Measurements from ENCODE around the gene C13orf46.

Gene C13orf46

GRCh38 chr13:114015969-114016295 is 42.1 kb upstream of the C13orf46 start:
- in situ Hi-C loops (cut with HindIII; ENCODE audit: low pct_unique_long_range_greater_than_20kb, low sequenced_read_pairs), result no loop called here
- no peak for DNase-seq (ENCODE audit: low read depth in 1 of 2, low spot score in 1 of 2)

DNA sequence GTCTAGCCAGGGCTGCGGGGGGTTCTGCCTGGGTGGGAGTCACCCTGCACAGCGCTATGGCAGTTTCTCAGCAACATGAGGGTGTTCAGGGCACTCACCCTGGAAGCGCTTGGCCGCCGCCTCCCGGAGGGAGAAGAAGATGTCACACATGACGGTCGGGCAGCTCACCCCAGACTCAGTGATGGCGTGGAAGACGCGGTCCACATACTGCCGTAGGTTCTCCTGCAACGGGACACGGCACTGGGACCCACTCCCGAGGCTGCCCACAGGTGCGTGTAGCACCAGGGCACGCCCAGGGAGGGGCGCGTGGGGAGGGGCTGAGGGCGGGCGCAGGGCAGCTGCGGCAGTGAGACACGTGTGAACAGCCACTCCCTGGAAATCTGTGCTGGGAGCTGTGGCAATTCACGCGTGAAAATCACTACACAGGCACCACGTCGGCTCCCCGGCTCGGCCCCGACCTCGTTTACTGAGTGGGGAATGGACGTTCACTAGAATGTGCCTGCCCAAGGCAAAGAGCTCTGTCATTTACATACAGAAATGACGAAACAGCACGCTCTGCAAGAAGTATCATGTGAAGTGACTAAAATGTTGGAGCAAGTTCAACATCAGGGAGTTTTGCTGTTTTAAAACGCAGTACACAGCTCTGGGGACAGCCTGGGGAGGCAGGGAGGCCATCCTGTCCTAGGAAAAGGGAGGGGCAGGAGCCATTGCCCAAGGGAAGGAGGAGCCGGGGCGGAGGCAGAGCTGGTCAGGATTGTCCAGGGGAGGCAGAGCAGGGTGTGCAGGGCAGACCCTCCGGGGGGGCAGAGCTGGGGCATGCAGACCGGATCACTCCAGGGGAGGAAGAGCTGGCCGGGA is 41.5 kb upstream of the C13orf46 start:
- TF ChIP-seq JUND (IDR thresholded peaks at IDR 0.05; ENCODE audit: low read depth), result no peak

More at GRCh38 chr13:114015969-114016295, 42.1 kb upstream of the C13orf46 start:
- no peak for TF ChIP-seq JUND (IDR thresholded peaks at IDR 0.05; ENCODE audit: low read depth)

DNA sequence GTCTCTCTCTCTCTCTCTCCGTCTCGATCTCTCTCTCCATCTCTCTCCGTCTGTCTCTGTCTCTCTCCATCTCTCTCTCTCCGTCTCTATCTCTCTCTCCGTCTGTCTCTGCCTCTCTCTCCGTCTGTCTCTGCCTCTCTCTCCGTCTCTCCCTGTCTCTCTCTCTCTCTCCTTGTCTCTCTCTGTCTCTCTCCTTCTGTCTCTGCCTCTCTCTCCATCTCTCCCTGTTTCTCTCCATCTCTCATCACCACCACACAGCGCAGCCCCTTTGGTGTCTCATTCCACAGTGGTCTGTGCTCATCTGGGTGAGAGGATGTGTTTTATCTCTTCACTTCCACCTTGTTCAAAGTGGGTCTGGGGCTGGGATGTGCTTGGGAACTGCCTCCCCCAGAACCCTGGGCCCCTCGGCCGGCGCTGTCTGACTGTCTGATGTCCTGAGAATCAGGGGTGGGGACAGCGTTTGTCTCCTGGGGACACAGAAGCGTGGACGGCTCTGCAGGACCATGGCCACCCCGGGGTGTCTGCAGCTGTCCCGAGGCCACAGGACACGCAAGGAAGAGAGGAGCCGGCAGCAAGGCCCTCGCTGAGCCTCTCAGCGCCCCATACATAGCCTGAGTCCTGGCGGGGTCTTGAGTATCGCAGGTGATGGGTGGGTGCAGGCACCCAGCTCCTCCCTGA is 40.2 kb upstream of the C13orf46 start:
- in situ Hi-C loops (cut with HindIII; ENCODE audit: low pct_unique_long_range_greater_than_20kb, low sequenced_read_pairs), result no loop called here
- no peak for DNase-seq (ENCODE audit: low read depth in 1 of 2, low spot score in 1 of 2)
- no peak for TF ChIP-seq JUND (IDR thresholded peaks at IDR 0.05; ENCODE audit: low read depth)

More for the DNA sequence above, 41.5 kb upstream of the C13orf46 start:
- peak in 1 of 2 experiments; percentile 71 for DNase-seq (ENCODE audit: low read depth in 1 of 2, low spot score in 1 of 2)
- in situ Hi-C loops (cut with HindIII; ENCODE audit: low pct_unique_long_range_greater_than_20kb, low sequenced_read_pairs), result no loop called here

- no peak for TF ChIP-seq JUND (IDR thresholded peaks at IDR 0.05; ENCODE audit: low read depth)
- no peak for DNase-seq (ENCODE audit: low read depth in 1 of 2, low spot score in 1 of 2)
- in situ Hi-C loops (cut with HindIII; ENCODE audit: low pct_unique_long_range_greater_than_20kb, low sequenced_read_pairs), result no loop called here
These were observed 39.5 kb upstream of the C13orf46 start for GRCh38 chr13:114013336-114013735.

- TF ChIP-seq JUND (IDR thresholded peaks at IDR 0.05; ENCODE audit: low read depth), result no peak
- in situ Hi-C loops (cut with HindIII; ENCODE audit: low pct_unique_long_range_greater_than_20kb, low sequenced_read_pairs), result no loop called here
- no peak for DNase-seq (ENCODE audit: low read depth in 1 of 2, low spot score in 1 of 2)
These were observed 39.0 kb upstream of the C13orf46 start for GRCh38 chr13:114012921-114013320.

GRCh38 chr13:114012141-114012540 is 38.3 kb upstream of the C13orf46 start:
- in situ Hi-C loops (cut with HindIII; ENCODE audit: low pct_unique_long_range_greater_than_20kb, low sequenced_read_pairs), result no loop called here
- no peak for TF ChIP-seq JUND (IDR thresholded peaks at IDR 0.05; ENCODE audit: low read depth)
- DNase-seq (ENCODE audit: low read depth in 1 of 2, low spot score in 1 of 2), result no peak

DNA sequence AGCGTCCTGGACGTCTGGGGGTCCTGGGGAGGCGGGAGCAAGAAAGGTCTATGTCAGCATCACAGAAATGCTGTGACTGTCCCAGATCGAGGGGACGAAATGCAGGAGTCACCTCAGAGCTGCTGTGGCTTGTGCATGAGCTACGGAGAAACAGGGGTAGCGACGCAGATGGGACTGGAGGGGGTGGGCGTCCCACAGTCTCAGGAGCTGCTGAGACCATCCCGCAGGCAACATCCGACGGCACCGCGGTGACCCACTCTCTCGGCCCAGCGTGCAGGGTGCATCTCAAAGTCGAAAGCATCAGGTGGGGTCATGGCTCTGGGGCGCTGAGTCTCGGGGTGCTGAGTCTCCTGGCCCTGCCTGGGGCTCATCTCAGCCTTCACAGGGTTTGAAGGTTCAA is 37.4 kb upstream of the C13orf46 start:
- in situ Hi-C loops (cut with HindIII; ENCODE audit: low pct_unique_long_range_greater_than_20kb, low sequenced_read_pairs), result no loop called here

DNA sequence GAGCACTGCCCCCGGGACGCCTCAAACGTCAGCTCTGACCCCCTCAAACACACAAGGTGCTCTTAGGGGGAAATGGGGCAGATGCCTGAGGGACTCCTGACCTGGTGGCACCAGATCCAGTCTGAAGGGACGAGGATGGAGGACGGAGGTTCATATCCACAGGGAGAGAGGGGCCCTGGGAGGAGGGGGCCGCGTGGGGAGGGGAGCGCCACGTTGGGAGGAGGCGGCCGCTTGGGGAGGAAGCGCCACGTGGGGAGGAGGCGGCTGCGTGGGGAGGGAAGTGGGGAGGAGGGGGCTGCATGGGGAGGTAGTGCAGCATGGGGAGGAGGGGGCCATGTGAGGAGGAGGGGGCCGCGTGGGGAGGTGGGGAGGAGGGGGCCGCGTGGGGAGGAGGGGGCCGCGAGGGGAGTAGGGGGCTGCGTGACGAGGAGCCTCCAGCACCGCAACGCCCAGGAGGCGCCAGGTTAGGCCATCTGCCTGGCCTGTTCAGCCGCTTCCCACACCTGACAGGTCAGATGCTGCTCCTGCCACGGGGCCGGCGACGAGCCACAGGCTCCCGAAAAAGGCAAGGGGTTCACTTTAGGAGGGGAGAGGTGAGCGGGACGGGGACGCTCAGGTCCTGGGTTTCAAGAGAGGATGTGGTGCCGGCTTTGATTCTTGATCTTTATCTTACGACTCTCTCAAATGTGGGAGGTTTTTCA is 36.7 kb upstream of the C13orf46 start:
- DNase-seq (ENCODE audit: low read depth in 1 of 2, low spot score in 1 of 2), result no peak
- TF ChIP-seq JUND (IDR thresholded peaks at IDR 0.05; ENCODE audit: low read depth), result no peak
- in situ Hi-C loops (cut with HindIII; ENCODE audit: low pct_unique_long_range_greater_than_20kb, low sequenced_read_pairs), result no loop called here

More for the DNA sequence above, 37.4 kb upstream of the C13orf46 start:
- DNase-seq (ENCODE audit: low read depth in 1 of 2, low spot score in 1 of 2), result no peak
- TF ChIP-seq JUND (IDR thresholded peaks at IDR 0.05; ENCODE audit: low read depth), result no peak

DNA sequence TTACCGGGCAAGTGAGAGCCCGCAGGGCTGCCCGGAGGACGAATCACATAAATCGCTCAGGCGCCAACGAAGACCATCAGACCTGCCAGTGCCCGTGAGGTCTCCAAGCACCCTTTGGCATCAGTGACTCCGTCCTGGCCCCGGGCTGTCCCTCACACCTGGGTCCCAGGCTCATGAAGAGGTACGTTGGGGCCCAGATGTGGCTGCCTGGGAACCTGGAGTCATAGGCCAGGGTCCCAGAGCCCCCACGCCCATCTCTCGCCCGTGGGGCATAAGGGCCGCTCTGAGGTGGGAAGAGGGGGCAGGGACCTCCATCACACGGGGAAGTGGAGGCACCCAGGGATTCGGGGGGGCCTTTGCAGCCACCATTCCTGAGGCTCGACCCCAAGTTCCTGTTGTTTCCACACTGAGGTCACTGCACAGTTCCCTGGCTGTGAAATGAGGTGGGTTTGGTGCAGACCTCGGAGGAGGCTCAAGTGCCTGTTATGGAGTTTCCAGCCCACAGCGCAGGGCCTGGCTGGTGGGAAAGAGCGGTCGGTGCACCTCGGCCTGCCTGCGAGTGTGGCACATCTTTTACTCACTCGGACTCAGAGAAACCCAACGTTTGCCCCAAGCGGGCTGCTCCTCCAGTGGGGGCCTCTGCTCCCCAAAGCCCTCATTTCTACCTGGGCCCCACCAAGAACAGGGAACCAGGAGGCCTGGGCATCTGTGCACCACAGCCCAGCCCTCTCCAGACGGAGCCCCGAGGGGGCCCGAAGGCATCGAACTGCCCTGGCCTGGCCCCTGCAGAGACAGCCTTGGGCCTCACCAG is 35.9 kb upstream of the C13orf46 start:
- in situ Hi-C loops (cut with HindIII; ENCODE audit: low pct_unique_long_range_greater_than_20kb, low sequenced_read_pairs), result no loop called here
- no peak for TF ChIP-seq JUND (IDR thresholded peaks at IDR 0.05; ENCODE audit: low read depth)
- DNase-seq (ENCODE audit: low read depth in 1 of 2, low spot score in 1 of 2), result no peak

DNA sequence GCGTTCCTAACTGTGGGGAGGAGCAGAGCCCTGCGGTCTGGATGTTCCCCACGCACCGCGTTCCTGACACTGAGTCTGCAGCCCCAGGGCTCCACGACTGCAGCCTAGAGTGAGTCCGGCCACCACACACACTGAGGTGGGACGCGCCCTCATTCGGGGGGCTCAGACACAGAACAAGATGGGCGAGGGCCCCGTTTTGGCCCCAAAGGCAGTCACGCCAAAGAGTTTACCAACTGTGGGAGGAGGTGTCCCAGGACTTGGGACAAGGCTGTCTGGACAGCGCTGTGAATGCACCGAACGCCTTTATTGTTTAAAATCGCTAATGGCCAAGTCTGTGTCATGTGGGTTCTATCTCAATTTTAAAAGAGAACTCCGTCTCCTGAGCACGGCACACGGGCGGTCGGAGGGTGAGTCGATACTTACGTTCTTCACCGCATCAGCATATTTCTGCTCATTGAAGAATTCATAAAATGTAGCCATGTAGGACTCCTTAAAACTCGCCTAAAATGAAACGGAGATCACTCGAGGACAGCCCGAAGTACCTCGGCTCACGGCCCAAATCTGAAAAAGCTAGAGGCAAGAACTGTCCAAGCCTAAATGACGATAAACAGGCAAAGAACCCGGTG is 35.2 kb upstream of the C13orf46 start:
- TF ChIP-seq JUND (IDR thresholded peaks at IDR 0.05; ENCODE audit: low read depth), result no peak
- DNase-seq (ENCODE audit: low read depth in 1 of 2, low spot score in 1 of 2), result no peak
- in situ Hi-C loops (cut with HindIII; ENCODE audit: low pct_unique_long_range_greater_than_20kb, low sequenced_read_pairs), result no loop called here

DNA sequence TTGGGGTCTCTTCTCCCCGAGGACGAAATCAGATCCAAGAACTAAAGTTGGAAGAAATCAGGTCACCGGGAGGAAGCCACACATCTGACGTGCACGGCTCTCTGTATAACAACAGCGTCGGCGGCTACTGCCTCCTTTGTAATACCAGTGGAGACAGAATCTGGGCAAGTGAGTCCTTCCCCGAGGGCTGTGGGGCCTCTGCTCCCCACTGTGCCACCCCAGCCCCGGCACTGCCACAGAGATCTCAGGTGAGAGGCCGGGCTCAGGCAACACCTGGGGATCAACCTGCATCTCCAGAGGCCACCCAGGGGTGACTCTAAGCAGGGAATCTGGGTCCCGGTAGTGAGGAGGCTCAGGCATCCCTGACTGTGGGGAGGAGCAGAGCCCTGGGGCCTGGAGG is 33.7 kb upstream of the C13orf46 start:
- in situ Hi-C loops (cut with HindIII; ENCODE audit: low pct_unique_long_range_greater_than_20kb, low sequenced_read_pairs), result no loop called here
- TF ChIP-seq JUND (IDR thresholded peaks at IDR 0.05; ENCODE audit: low read depth), result no peak
- DNase-seq (ENCODE audit: low read depth in 1 of 2, low spot score in 1 of 2), result no peak
